HL-60/S4 treated with retinoic acid at 250 ng/mL for 4 days and 3 days (cell line): ENCODE data around the gene FOXJ3.

Source experiments
- in situ Hi-C: fragments of 300-500 bp; cut with MboI; formaldehyde crosslinking; loops from 2 replicates; pipeline ENCODE4 v1.7.0; 2022; ENCODE audit warnings: low sequenced_read_pairs

Gene FOXJ3

DNA sequence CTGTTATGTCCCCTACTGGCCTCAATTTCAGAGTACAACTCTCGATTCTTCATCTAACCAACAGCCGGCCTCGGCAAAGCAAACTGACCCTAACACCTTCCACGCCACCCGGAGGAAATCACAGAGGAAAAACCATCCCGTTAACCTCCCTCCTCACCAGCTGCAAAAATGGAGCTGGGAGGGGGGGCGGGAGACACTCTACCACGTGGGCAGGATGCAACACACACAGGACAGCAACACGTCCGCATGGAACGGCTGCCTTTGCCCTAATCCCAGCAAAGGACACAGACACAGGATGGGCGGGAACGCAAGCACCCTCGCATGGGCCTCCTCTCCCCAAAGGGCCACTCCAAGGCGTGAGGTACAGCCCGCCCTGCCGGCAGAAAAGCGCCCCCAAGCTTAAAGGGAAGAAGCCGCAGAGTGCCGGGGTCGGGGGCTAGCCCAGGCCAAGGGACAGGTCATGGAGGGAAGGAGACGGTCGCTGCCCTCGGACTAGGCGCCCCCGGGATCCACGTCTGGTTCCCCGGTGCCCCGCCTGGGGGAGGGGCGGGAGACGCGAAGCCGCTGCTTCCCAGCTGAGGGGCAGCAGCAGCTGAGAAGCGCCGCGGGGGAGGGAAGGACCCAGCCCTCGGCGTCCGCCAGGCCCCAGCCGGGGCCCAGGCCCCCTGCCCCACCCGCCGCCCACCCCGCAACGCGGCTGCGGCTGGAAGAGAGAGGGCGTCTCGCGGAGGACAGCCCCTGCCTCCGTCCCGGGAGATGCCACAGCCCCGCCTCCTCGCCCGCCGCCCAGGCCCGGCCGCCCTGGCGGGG, 590 bp downstream of the FOXJ3 start:
- in situ Hi-C loops, result no loop called here

DNA sequence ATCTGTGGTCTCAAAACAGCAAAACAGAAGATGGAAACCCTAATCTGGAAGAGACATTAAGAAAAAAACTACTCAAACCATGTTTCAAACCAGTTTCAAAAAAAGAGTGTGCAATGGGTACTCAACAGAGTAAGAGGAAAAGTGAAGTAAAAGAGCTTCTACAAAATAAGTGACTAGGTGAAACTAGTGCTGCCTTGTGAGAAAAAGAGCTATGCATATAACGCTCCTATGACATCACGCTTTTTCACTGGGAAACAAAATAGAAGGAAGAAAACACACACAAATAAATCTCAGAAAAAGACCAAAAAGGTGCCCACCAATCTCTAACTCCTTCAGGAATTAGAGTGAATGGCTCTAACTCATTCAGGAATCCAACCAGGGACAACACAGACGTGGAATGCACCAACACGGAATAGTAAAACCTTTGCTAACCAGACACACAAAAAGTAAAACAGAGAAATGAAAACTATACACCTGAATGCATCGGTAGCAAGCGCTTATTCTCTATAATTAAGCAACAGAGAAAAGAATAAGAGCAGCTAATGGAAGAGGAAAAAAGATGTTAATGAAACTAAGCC, 1.3 kb downstream of the FOXJ3 start:
- in situ Hi-C loops, result no loop called here

DNA sequence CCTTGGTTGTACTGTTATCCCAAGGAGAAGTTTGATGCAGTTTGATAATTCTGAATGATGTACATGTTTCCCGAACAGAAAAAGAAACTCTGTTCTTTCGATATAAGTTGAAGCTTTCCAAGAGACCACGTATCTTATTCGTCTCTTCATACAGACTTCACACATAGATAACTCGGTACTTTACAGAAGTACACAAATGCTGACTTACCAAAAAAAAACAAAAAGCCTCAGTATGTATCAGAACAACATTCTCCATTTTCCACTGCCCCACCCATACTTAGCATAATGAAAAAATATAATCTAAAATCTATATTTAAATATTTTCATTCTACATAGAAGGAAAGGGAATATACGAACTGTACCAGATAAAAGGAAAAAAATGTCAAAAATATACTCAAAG, 2.2 kb downstream of the FOXJ3 start:
- in situ Hi-C loops, result no loop called here

DNA sequence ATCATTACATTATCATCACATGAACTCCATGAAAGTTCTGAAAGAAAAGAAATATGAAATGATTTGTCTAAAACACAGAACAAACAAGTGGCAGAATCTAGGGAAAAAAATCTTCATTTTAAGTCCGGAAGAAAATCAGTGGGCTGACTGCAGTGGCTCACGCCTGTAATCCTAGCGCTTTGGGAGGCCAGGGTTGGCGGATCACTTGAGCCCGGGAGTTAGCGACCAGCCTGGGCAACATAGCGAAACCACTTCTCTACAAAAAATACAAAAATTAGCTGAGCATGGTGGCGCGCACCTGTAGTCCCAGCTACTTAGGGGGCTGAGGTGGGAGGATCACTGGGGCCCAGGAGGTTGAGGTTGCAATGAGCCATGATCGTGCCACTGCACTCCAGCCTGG, 4.8 kb downstream of the FOXJ3 start:
- in situ Hi-C loops, result no loop called here

DNA sequence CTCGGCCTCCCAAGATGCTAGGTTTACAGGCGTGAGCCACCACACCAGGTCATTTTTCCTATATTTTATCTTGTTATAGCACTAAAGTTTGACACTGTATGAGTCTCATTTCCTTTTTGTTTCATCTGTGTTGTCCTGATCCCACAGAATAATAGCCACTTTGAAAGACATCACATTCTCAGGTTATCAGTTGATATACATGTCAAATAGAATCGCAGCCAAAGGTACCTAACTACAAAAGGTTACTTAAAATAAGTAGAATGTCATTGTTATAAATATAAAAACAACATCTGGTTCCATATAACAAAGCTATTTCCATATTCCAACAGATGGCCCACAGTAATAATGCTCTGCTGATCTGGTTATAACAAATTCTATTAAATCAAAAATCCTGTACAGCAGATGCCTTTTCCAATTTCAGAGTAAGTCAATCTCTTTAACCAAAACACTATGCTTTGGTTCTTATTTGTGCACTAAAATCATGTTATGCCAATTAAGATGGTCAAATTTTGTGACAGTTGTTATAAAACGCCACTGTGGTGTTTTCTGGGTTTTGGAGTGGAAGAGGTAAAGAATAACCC, 6.0 kb downstream of the FOXJ3 start:
- in situ Hi-C loops, result no loop called here

DNA sequence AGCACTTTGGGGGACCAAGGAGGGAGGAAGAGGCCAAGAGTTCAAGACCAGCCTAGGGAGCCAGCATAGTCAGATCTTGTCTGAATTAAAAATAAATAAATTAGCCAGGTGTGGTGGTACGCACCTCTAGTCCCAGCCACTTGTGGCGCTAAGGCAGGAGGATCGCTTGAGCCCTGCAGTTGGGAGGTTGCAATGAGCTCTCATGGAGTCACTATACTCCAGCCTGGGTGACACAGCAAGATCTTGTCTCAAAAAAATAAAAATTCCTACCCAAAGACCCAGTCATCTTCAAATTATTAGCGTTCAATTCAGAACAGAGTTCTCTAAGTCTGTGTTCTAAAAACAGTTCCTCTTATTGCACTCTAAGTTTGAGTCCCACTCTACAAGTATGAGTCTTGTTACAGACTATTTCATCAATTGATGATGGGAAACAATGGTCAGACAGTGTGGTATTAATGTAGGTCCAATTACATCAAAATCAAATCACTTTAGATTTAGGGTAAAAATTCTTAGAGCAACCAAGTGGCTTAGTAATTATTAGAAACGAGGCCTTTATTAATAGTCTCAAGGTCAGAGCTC, 6.9 kb downstream of the FOXJ3 start:
- in situ Hi-C loops, result no loop called here

DNA sequence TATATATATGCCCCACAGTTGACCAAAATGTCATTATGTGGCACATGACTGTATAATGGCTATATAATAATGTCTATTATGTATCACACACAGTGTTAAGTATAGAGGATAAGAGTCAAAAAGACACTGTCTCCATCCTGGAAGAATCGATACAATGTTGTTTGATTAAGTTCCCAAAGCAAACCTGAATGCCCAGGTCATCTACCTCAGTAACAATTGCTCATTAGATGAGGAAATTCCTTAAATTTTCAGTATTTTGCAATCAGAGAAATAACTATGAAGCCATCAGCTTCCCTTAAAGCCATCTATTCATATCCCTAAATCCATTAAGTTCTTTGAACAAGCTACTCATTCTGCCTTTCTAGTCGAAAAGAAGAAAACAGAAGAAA, 10.0 kb downstream of the FOXJ3 start:
- in situ Hi-C loops, result no loop called here

DNA sequence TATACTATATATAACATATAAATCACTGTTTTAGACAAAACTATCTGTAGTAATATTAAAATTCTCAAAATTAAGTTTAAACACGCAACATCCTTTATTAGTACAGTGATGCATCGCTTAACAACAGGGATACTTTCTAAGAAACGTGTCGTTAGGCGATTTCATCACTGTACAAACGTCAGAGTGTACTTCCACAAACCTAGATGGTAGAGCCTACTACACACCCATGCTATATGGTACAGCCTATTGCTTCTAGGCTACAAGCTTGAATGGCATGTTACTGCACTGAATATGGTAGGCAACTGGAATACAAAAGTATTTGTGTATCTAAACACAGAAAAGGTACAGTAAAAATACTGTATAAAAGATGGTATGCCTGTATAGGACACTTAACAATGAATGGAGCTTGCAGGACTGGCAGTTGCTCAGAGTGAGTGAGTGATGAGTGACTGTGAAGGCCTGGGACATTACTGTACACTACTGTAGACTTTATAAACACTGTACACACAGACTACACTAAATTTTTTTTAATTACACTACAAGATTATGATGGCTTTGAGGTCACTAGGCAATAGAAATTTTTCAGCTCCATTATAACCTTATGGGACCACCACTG, 10.5 kb downstream of the FOXJ3 start:
- in situ Hi-C loops, result no loop called here

DNA sequence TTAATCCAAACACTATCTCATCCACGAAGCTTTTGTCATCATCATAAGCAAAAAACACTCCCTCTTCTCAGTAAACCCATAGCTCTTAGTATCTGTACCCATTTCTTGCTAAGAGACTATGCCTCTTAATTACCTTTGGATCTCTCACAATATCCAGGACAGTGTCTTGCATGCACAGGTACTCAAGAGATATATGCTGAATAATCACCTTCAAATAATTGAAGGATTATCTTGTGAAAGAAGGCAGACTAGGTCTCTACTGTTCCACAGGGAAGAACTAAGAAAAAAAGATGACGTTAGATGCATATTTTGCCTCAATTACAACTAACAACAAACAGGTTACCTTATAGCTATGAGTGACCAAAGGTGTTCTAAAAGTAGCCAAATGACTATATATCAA, 11.5 kb downstream of the FOXJ3 start:
- in situ Hi-C loops, result no loop called here

DNA sequence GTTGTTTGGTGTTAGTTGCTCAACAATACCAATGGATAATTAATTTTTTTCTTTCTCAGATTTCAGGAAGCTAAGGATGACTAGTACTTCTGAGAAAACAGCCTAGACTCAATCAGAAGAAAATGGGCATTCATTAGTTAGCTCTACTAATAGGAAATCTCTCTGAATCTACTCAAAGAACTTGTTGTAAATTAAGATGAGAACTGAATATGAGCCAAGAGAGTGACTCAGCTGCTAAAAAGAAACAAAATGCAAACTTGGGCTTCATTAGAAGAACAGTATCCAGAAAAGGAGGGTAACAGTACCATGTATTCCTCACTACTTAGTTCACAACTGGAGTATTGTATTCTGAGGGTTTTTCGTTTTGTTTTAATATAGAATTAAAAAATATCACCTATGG, 12.5 kb downstream of the FOXJ3 start:
- in situ Hi-C loops, result no loop called here

DNA sequence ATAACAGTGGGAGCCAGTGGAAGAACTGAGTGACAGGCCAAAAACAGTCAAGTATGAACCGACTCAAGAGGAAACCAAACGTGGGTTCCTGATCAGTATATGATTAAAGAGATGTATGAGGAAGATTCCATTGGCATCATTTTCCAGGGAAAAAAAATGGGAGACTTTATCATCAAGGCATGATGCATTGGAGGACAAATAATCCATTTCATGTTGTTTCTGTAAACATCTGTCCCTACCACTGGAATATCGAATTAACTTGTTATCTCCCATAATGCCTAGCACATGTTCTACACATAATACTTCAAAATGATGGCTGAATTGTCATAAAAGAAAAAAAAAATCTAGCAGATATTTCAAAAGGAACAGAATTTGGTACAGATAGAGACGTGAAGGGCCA, 13.3 kb downstream of the FOXJ3 start:
- in situ Hi-C loops, result no loop called here

DNA sequence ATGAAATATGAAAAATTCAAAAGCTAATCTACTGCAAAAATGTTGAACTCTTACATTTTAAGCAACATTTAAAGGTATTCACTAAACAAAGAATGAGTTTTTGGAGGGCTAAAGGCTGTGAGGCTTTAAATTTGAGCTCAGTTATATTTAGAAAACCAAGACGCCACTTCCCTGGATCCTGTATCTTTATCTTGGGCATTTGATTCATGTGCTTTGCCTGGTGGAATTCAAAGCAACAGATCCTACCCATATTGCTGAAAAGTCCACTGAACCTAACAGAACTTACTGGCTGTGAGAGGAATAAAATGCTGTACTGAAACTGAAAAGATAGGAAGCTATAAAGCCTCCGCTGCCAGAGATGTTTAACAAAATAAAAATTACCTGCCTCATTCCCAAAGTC, 14.3 kb downstream of the FOXJ3 start:
- in situ Hi-C loops, result no loop called here

DNA sequence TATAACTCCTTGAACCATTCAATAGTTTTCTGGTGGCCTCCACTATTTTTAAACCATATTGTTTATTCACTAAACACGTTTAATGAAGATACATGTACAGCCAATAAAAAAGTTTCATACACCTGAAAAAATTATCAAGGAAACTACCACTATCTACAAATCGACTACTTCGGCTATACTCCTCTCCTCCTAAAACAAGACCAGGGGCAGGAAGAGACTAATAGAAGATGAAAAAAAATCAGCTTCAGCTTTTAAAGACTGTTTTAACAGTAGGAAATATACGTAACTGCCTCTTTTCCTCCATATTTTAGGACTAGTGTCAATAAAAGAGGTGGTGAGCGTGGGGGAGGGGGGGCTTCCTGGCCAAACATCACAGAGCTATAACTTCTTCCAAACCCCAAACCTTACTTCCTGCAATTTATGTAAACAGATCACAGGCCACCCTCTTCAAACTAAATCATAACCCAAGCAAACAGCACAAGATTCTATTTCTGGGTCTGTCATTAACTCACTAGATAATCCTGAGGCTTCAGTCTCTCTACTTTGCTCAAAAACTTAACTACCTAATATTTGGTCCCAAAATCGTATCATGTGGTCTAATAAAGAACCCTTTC, 15.1 kb downstream of the FOXJ3 start:
- in situ Hi-C loops, result no loop called here

DNA sequence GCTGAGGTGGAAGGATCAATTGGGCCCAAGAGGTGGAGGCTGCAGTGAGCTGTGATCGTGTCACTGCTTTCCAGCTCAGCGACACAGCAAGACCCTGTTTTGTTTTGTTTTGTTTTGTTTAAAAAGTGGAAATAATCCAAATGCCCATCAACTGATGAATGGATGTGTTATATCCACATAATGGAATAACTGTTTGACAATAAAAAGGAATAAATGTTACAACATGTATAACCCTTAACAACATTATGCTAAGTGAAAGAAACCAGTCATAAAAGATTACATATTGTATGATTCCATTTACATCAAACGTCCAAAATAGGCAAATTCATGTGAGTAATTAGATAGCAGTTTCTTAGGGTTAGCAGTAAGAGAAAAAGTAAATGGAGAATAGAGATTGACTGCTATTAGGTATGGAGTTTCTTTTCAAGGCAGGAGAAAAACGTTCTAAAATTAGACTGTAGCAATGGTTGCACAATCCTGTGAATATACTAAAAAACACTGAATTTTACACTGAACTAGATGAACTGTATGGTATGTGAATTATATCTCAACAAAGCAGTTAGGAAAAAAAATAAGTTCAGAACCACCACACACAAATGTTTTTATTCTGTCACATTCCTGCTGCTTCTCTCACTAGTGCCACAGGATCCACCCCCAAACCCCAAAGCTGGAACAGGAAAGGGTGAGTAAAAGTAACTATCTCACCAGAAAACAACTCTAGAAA, 15.7 kb downstream of the FOXJ3 start:
- in situ Hi-C loops, result no loop called here

DNA sequence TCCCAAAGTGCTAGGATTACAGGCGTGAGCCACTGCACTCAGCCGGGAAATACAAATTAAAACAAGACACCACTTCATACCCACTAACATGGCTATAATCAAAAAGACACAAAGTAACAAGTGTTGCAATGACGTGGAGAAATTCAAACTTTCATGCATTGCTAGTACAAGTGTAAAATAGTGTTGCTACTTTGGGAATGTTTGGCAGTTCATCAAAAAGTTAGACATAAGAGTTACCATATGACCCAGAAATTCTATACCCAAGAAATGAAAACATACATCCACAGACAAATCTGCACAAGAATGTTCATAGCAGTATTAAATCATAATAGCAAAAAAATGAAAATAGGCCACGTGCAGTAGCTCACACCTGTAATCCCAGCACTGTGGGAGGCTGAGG, 16.4 kb downstream of the FOXJ3 start:
- in situ Hi-C loops, result no loop called here

DNA sequence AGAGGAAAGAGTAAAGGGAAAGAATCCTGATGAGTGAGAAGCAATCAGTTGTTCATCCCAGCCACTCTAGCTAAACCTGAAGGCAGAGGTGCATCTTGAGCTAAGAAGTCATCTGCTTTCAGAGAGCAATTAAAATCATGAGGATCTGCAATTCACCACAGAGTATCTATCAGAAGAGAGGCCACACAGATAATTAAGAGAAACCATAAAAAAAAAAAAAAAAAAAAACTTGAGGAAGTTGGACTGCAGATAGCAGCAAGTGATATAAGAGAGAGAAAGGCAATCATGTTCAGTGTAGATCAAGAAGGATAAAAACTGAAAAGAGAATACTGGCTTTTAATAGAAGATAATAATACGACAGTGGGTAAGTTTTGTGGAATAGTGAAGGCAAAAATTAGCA, 17.7 kb downstream of the FOXJ3 start:
- in situ Hi-C loops, result no loop called here

DNA sequence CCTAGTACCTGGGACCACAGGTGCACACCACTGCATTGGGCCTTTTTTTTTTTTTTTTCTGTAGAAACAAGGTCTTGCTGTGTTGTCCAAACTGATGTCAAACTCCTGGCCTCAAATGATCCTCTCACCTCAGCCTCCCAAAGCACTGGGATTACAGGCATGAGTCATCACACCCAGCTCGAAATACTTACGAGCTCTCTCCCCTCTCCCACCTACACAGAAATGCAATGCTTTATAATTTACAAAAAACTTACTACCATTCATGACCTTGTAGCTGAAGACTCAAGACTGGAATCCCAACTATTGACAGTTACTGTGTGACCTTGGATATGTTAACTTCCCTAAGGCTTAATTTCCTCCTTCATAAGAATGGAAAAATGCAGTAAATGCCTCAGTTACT, 18.7 kb downstream of the FOXJ3 start:
- in situ Hi-C loops, result no loop called here

DNA sequence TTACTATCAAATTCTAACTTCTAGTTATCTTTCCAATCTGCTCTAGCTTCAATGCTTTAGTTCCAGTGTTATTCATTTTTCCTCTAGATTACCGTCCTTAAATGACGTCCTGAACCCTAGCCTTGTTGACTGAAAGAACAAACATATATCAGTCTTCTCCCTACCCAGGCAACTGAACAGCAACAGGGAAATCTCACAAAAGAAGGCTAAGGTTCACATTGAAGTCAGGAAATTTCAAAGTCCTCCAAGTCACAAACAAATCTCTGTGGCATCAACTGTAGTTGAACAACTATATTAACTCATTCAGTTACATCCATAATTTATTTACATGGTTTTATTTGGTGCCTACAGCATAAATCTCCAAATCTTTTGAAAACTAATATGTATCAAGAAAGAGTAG, 19.5 kb downstream of the FOXJ3 start:
- in situ Hi-C loops, result no loop called here

DNA sequence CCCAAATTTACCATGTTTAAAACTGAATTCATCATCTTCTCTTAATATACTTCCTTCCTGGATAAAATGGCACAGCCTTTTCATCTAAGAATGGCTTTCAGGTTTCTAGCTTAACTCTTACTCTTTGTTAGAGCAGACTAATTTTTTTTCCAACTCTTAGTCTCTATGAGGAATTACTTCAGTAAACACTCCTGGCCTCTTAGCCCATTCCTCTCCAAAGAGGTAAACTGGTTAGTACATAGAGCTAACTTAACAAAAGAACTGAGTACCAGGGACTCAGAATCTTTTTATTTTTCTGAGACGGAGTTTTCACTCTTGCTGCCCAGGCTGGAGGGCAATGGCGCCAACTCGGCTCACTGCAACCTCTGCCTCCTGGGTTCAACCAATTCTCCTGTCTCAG, 21.1 kb downstream of the FOXJ3 start:
- in situ Hi-C loops, result no loop called here

DNA sequence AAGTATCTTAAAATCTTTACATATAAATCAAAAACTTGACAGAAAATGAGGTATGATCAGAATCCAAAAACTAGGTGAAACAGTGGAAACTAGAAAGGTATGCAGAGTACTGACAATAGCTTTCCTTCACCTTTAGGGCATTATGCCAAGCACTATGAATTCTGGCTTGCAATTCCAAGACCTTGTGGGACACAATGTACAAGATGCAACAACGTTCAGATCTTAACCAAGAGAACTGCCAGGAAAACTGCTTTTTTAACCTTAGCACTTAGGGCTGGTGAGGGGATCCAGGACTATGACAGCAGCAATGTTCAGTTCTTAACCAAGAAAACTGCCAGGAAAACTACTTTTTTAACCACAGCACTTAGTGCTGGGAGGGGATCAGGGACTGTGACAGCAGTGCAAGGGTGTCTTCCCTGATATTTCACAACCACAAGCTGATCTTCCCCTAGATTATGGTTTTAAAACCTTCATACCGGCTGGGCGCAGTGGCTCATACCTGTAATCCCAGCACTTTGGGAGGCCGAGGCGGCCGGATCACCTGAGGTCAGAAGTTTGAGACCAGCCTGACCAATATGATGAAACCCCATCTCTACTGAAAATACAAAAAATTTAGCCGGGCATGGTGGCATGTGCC, 22.3 kb downstream of the FOXJ3 start:
- in situ Hi-C loops, result no loop called here
